Pulmonary artery endothelial cell (primary cell): Measurements from ENCODE around the gene KAZN. TPM values are rescaled to one million over a fixed set of nuclear protein-coding genes. Genes with fewer than 3 reads are reported as not detected.

Source experiments
- DNase-seq: peaks from one replicate; pipeline ENCODE4 v3.0.0-alpha.2; 2011; ENCODE audit warnings: low read depth, low spot score
- total RNA-seq: library from RNA; depleted of rRNA; stranded (reverse); fragments of >200 nt; gene quantifications from 2 replicates; pipeline ENCODE4 v1.2.3, GENCODE V29; 2014

Gene KAZN
- total RNA-seq, 1 donor from 2014 or later, result 0.73 TPM

- no peak for DNase-seq
Measured at GRCh38 chr1:14614341-14614740, 15.9 kb downstream of the KAZN start.

- no peak for DNase-seq
Measured at GRCh38 chr1:14615549-14616218, 17.2 kb downstream of the KAZN start.

- DNase-seq, result no peak
Measured at GRCh38 chr1:14616632-14617396, 18.3 kb downstream of the KAZN start.

- DNase-seq, result no peak
Measured at GRCh38 chr1:14617791-14618190, 19.3 kb downstream of the KAZN start.

- no peak for DNase-seq
Measured at GRCh38 chr1:14620941-14621340, 22.5 kb downstream of the KAZN start.

- DNase-seq, result no peak
Measured at GRCh38 chr1:14623090-14623489, 24.6 kb downstream of the KAZN start.

- DNase-seq, result no peak
Measured at GRCh38 chr1:14624941-14625340, 26.5 kb downstream of the KAZN start.

- no peak for DNase-seq
Measured at GRCh38 chr1:14625572-14625971, 27.1 kb downstream of the KAZN start.

- no peak for DNase-seq
Measured at GRCh38 chr1:14625996-14626395, 27.5 kb downstream of the KAZN start.

GRCh38 chr1:14626869-14627607 is 28.6 kb downstream of the KAZN start:
- no peak for DNase-seq

- DNase-seq, result no peak
Measured at GRCh38 chr1:14627608-14628489, 29.4 kb downstream of the KAZN start.

GRCh38 chr1:14629363-14630014 is 31.0 kb downstream of the KAZN start:
- no peak for DNase-seq

- no peak for DNase-seq
Measured at GRCh38 chr1:14630986-14631385, 32.5 kb downstream of the KAZN start.

GRCh38 chr1:14631421-14631820 is 32.9 kb downstream of the KAZN start:
- no peak for DNase-seq

GRCh38 chr1:14634486-14634885 is 36.0 kb downstream of the KAZN start:
- no peak for DNase-seq

GRCh38 chr1:14635421-14635820 is 36.9 kb downstream of the KAZN start:
- no peak for DNase-seq

- no peak for DNase-seq
Measured at GRCh38 chr1:14636897-14637632, 38.6 kb downstream of the KAZN start.

- DNase-seq, result no peak
Measured at GRCh38 chr1:14639291-14640050, 41.0 kb downstream of the KAZN start.

- DNase-seq, result no peak
Measured at GRCh38 chr1:14642712-14643111, 44.2 kb downstream of the KAZN start.
